ENCODE data around the gene ACSF3.

DNA sequence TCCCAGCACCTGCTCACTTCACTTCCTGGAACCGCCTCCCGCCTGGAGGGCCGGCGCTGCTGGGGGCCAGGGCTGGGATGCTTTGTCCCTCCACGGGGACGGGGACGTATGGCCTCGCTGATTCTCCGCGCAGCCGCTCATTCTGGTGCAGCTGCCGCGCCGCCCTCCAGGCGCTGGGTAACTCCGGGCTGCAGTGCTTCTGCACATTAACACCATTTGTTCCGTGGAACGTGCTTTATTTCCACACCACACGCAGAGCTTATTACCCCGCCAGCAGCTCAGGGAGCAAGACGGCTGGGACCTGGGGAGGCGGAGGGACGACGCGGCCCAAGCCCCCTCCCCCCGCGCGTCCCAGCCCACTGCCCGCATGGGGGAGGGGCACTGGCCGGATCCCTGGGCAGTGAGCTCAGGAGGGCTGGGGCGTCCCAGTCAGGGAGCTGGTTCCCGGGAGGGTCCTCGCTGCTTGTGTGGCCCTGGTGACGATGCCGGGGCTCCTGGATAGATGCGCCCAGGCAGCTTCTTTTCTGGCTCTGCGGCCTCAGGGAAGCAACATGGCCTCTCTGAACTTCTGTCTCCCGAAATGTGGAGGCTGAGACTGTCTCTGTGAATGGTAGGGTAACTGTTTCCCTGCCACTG lies 45.4 kb upstream of the ACSF3 start:
- TF ChIP-seq, protein P1, sequence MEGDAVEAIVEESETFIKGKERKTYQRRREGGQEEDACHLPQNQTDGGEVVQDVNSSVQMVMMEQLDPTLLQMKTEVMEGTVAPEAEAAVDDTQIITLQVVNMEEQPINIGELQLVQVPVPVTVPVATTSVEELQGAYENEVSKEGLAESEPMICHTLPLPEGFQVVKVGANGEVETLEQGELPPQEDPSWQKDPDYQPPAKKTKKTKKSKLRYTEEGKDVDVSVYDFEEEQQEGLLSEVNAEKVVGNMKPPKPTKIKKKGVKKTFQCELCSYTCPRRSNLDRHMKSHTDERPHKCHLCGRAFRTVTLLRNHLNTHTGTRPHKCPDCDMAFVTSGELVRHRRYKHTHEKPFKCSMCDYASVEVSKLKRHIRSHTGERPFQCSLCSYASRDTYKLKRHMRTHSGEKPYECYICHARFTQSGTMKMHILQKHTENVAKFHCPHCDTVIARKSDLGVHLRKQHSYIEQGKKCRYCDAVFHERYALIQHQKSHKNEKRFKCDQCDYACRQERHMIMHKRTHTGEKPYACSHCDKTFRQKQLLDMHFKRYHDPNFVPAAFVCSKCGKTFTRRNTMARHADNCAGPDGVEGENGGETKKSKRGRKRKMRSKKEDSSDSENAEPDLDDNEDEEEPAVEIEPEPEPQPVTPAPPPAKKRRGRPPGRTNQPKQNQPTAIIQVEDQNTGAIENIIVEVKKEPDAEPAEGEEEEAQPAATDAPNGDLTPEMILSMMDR (IDR thresholded peaks at IDR 0.05 in 4 of 5, conservative IDR thresholded peaks at IDR 0.05 in 1 of 5), result no peak
- TF ChIP-seq POLR2A (IDR thresholded peaks at IDR 0.05), result no peak

Data from gastrocnemius medialis (tissue), 4 donors.